ENCODE data around the gene CSNK1G3. TPM values are rescaled to one million over a fixed set of nuclear protein-coding genes. Genes with fewer than 3 reads are reported as not detected.

CSNK1G3 gene
- total RNA-seq, 1 donor from 2014 or later, result 28.4 TPM

GRCh38 chr5:123651234-123651633, 139.3 kb downstream of the CSNK1G3 start:
- peak; percentile 46 for ATAC-seq

GRCh38 chr5:123659011-123659410, 147.0 kb downstream of the CSNK1G3 start:
- peak; percentile 90 for ATAC-seq

- ATAC-seq, result no peak
Observed at GRCh38 chr5:123659495-123659894, 147.5 kb downstream of the CSNK1G3 start.

- ATAC-seq, result no peak
Observed at GRCh38 chr5:123664961-123665360, 153.0 kb downstream of the CSNK1G3 start.

GRCh38 chr5:123665822-123666371, 153.9 kb downstream of the CSNK1G3 start:
- ATAC-seq, result no peak

Other genes starting within 250 kb of the CSNK1G3 start
- 9.5 TPM for gene CEP120, start 88.8 kb upstream of the CSNK1G3 start, total RNA-seq

All from esophagus mucosa (tissue), 1 donor.